SH-SY5Y (cell line): ENCODE measurements around the gene CNP.

Experiments used
- GATA2 ChIP-seq: IDR thresholded peaks from 2 replicates; pipeline ENCODE4 v1.6.1; 2011; ENCODE audit warnings: mild to moderate bottlenecking, low read depth, low read length
- GATA3 ChIP-seq: IDR thresholded peaks from 2 replicates; pipeline ENCODE4 v1.6.1; 2011; ENCODE audit warnings: low read depth, mild to moderate bottlenecking, low read length, moderate library complexity

DNA sequence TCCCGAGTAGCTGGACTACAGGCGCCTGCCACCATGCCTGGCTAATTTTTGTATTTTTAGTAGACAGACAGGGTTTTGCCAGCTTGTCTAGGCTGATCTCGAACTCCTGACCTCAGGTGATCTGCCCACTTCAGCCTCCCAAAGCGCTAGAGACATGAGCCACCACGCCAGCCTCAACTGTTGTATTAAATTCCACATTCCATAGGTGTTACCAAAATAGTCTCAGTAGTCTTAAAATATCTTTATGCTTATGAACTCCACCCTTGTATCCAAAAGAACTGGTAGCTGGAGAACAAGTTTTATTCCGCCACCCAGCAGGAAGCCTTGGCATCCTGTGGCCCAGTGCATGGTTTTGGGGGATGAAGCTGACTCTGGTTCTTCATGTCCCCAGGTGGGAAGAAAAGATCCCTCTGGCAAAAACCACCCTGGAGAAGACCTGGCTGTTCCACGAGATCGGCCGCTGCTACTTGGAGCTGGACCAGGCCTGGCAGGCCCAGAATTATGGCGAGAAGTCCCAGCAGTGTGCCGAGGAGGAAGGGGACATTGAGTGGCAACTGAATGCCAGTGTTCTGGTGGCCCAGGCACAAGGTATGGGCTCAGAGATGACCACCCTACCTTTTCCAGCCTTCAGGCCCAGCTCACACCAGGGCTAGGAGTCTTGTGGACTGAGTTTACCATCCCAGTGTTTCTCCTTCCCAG, 17.7 kb upstream of the CNP start:
- TF ChIP-seq GATA2 = no peak
- TF ChIP-seq GATA3 = no peak
